A549 treated with Mapracorat at 1 μM for 4 hours (cell line): ENCODE results near the gene RXFP3. TPM values are rescaled to one million over a fixed set of nuclear protein-coding genes. Genes with fewer than 3 reads are reported as not detected.

Experiments
- total RNA-seq: library from RNA; stranded (reverse); fragments of 200-300 nt; extraction: Qiagen RNA extraction; gene quantifications from 5 replicates; pipeline ENCODE4 v1.2.3, GENCODE V29; 2022

Gene RXFP3, protein sequence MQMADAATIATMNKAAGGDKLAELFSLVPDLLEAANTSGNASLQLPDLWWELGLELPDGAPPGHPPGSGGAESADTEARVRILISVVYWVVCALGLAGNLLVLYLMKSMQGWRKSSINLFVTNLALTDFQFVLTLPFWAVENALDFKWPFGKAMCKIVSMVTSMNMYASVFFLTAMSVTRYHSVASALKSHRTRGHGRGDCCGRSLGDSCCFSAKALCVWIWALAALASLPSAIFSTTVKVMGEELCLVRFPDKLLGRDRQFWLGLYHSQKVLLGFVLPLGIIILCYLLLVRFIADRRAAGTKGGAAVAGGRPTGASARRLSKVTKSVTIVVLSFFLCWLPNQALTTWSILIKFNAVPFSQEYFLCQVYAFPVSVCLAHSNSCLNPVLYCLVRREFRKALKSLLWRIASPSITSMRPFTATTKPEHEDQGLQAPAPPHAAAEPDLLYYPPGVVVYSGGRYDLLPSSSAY
- not detected in 5 replicates for total RNA-seq

GRCh38 chr5:33936381-33937016 is at the start of gene RXFP3:
Gene RXFP3 (plus strand): TSS chr5:33936386. CDS start chr5:33936741, 355 bp downstream.

DNA sequence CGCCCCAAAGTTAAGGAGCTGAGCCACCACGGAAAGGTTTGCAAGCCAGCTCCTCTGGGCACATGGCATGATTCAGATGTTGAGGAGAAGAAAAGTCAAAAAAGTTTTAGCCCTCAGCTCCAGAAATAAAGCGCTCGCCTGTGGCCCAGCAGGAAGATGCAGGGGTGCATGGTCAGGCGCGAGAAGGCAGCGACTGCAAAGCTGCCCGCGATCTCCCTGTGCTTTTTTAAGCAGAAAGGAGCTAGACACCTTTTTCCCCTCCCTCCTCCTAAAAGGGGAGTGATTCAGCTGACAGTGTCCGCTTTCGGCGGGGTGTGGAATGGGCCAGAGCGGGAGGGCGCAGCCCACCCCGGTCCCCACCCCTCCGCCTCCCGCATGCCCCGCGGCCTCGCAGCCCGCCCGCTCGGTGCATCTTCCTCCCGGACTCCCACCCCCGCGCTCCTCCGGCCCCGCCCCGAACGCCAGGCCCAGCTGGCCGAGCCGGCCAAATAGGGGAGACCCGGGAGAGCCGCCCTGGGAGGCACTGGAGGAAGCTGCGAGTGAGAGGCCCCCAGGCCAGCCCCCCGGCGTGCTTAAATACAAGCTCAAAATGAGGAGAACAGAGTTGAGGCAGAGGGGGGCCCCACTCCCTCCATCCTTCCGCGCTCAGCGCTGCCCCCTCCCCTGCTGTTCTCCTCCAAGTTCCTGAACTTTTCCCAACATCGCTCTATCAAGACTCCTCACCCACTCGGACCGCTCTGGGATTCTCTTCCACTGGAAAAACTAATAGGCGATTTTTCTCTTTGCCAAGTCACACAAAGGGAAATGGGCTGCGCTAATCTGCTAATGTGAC is 44.2 kb upstream of the RXFP3 start, which contains the start of gene ADAMTS12:
TSS of gene ADAMTS12 (minus strand) at position 203 of the 832 bp plus-strand sequence. CDS start at position 69, 134 bp downstream.

GRCh38 chr5:33984671-33985124 is 48.5 kb downstream of the RXFP3 start, which contains the start of gene SLC45A2:
Gene SLC45A2 (minus strand): TSS chr5:33984693. CDS start chr5:33984583, 110 bp downstream.

Other genes starting within 250 kb of the RXFP3 start
- 6.2 to 7.9 TPM (median 7.3 TPM) in 5 replicates for gene ADAMTS12, start 44.4 kb upstream of the RXFP3 start, total RNA-seq
- 0.17 TPM in 1 of 5 replicates, not detected in the others for gene SLC45A2, start 48.3 kb downstream of the RXFP3 start, total RNA-seq
- gene AMACR, start 71.7 kb downstream of the RXFP3 start, total RNA-seq: 15.0 to 17.9 TPM (median 15.8 TPM) in 5 replicates
- gene C1QTNF3, start 106.8 kb downstream of the RXFP3 start, total RNA-seq: 0.17 to 0.26 TPM (median 0.20 TPM) in 4 of 5 replicates, not detected in the other